SK-MEL-5 (cell line): ENCODE data around the gene SRSF1. TPM values are rescaled to one million over a fixed set of nuclear protein-coding genes. Genes with fewer than 3 reads are reported as not detected.

Source experiments
- DNase-seq: peaks from one replicate; pipeline ENCODE4 v3.0.0-alpha.2; 2016; ENCODE audit warnings: low read depth, low spot score
- in situ Hi-C: cut with HindIII; loops from 2 replicates; pipeline ENCODE4 v1.10.0; 2016; ENCODE audit warnings: low sequenced_read_pairs, high pct_unique_total_duplicates, low pct_unique_long_range_greater_than_20kb
- total RNA-seq: library from RNA; depleted of rRNA; stranded (reverse); fragments of >200 nt; shearing (Covaris generic); gene quantifications from 2 replicates; pipeline ENCODE4 v1.2.3, GENCODE V29; 2014

Gene SRSF1
- total RNA-seq, 1 experiment from 2014 or later, result 275 TPM

- peak; percentile 96 for DNase-seq
- in situ Hi-C loops, result no loop called here
Measured at GRCh38 chr17:58032691-58033415, 25.8 kb upstream of the SRSF1 start.

- no peak for DNase-seq
- in situ Hi-C loops, result no loop called here
Measured at GRCh38 chr17:58028578-58028977, 21.5 kb upstream of the SRSF1 start.

- DNase-seq, result no peak
- in situ Hi-C loops, result no loop called here
Measured at GRCh38 chr17:58020401-58020800, 13.4 kb upstream of the SRSF1 start.

GRCh38 chr17:58019521-58019920 lies 12.5 kb upstream of the SRSF1 start:
- DNase-seq, result no peak
- in situ Hi-C loops, result no loop called here

- DNase-seq, result no peak
Measured at GRCh38 chr17:58019039-58019438, 12.0 kb upstream of the SRSF1 start.

GRCh38 chr17:58010067-58010799 lies 3.2 kb upstream of the SRSF1 start:
- DNase-seq, result no peak
- in situ Hi-C loops, result no loop called here

More at GRCh38 chr17:58019039-58019438, 12.0 kb upstream of the SRSF1 start:
- in situ Hi-C loops, result no loop called here

GRCh38 chr17:58007781-58008706 lies 998 bp upstream of the SRSF1 start:
- DNase-seq, result no peak
- in situ Hi-C loops, result no loop called here

- peak; percentile 89 for DNase-seq
- in situ Hi-C loops, result no loop called here
Measured at GRCh38 chr17:58006560-58006923, 504 bp downstream of the SRSF1 start.

- no peak for DNase-seq
- in situ Hi-C loops, result no loop called here
Measured at GRCh38 chr17:58005728-58006559, 1.1 kb downstream of the SRSF1 start.

GRCh38 chr17:58005031-58005727 lies 1.9 kb downstream of the SRSF1 start:
- in situ Hi-C loops, result no loop called here
- peak; percentile 43 for DNase-seq

GRCh38 chr17:58004060-58004459 lies 3.0 kb downstream of the SRSF1 start:
- DNase-seq, result no peak
- in situ Hi-C loops, result no loop called here

- in situ Hi-C loops, result no loop called here
- DNase-seq, result no peak
Measured at GRCh38 chr17:58002973-58003372, 4.1 kb downstream of the SRSF1 start.

- DNase-seq, result no peak
- in situ Hi-C loops, result no loop called here
Measured at GRCh38 chr17:58002154-58002948, 4.7 kb downstream of the SRSF1 start.

- in situ Hi-C loops, result no loop called here
- no peak for DNase-seq
Measured at GRCh38 chr17:58001461-58002124, 5.5 kb downstream of the SRSF1 start.

GRCh38 chr17:57999496-58000017 lies 7.5 kb downstream of the SRSF1 start:
- in situ Hi-C loops, result no loop called here
- peak; percentile 88 for DNase-seq
